HepG2 (cell line): Measurements from ENCODE around the gene CREG2. TPM values are rescaled to one million over a fixed set of nuclear protein-coding genes. Genes with fewer than 3 reads are reported as not detected.

ENCODE experiments used
- CCDC6 ChIP-seq: sonication (generic); formaldehyde crosslinking; IDR thresholded peaks from 2 replicates; pipeline ENCODE4 v1.8.1; 2022; ENCODE audit warnings: mild to moderate bottlenecking, missing genetic modification reagents, moderate library complexity
- CENPBD1 ChIP-seq: sonication (generic); formaldehyde crosslinking; IDR thresholded peaks from 2 replicates; pipeline ENCODE4 v1.8.0; 2022; ENCODE audit warnings: missing genetic modification reagents, low read depth, mild to moderate bottlenecking, borderline replicate concordance
- DMTF1 ChIP-seq: sonication (generic); formaldehyde crosslinking; IDR thresholded peaks from 2 replicates; pipeline ENCODE4 v1.4.0; 2020; ENCODE audit warnings: mild to moderate bottlenecking, missing genetic modification reagents
- FOXK1 ChIP-seq: sonication (generic); formaldehyde crosslinking; IDR thresholded peaks from 2 replicates; pipeline ENCODE4 v1.4.0; 2020; ENCODE audit warnings: low read depth, missing genetic modification reagents, borderline replicate concordance
- GPBP1L1 ChIP-seq: sonication (generic); formaldehyde crosslinking; IDR thresholded peaks from 2 replicates; pipeline ENCODE4 v1.5.0; 2020; ENCODE audit warnings: mild to moderate bottlenecking, missing genetic modification reagents
- HBP1 ChIP-seq: IDR thresholded peaks from 2 replicates; pipeline ENCODE4 v1.6.1; 2016; ENCODE audit warnings: low read depth, control low read depth
- SMARCC2 ChIP-seq: fragments of 450-650 bp; IDR thresholded peaks from 2 replicates; pipeline ENCODE4 v1.6.1; 2017; ENCODE audit warnings: antibody characterized with exemption, mild to moderate bottlenecking
- TP53 ChIP-seq: sonication (generic); formaldehyde crosslinking; conservative IDR thresholded peaks from 2 replicates; pipeline ENCODE4 v1.4.0; 2020; ENCODE audit warnings: missing genetic modification reagents
- ZBTB10 ChIP-seq: sonication (generic); formaldehyde crosslinking; IDR thresholded peaks from 2 replicates; pipeline ENCODE4 v1.4.0; 2020; ENCODE audit warnings: missing genetic modification reagents, borderline replicate concordance
- ZBTB43 ChIP-seq: sonication (generic); formaldehyde crosslinking; conservative IDR thresholded peaks from 2 replicates; pipeline ENCODE4 v1.4.0; 2020; ENCODE audit warnings: missing genetic modification reagents
- ZFP36L2 ChIP-seq: sonication (generic); formaldehyde crosslinking; IDR thresholded peaks from 2 replicates; pipeline ENCODE4 v1.4.0; 2020; ENCODE audit warnings: missing genetic modification reagents
- ZFP37 ChIP-seq: sonication (generic); formaldehyde crosslinking; IDR thresholded peaks from 2 replicates; pipeline ENCODE4 v1.4.0; 2020; ENCODE audit warnings: missing genetic modification reagents, borderline replicate concordance
- ZMYM4 ChIP-seq: sonication (generic); formaldehyde crosslinking; IDR thresholded peaks from 2 replicates; pipeline ENCODE4 v1.8.1; 2023; ENCODE audit warnings: mild to moderate bottlenecking, missing genetic modification reagents
- ZNF160 ChIP-seq: sonication (generic); formaldehyde crosslinking; IDR thresholded peaks from 2 replicates; pipeline ENCODE4 v1.8.0; 2022; ENCODE audit warnings: mild to moderate bottlenecking, inconsistent platforms, missing genetic modification reagents
- ZNF205 ChIP-seq: IDR thresholded peaks from 2 replicates; pipeline ENCODE4 v1.6.1; 2018; ENCODE audit warnings: missing biosample characterization, missing genetic modification reagents
- ZNF367 ChIP-seq: sonication (generic); formaldehyde crosslinking; IDR thresholded peaks from 2 replicates; pipeline ENCODE4 v1.4.0; 2020; ENCODE audit warnings: missing genetic modification reagents, borderline replicate concordance
- ZNF800 ChIP-seq: sonication (generic); formaldehyde crosslinking; IDR thresholded peaks from 2 replicates; pipeline ENCODE4 v1.4.0; 2020; ENCODE audit warnings: missing genetic modification reagents
- polyA plus RNA-seq, 8 experiments: library from polyadenylated mRNA; depleted of rRNA in 3 of 8; stranded (reverse) in 7 of 8; unstranded in 1 of 8; fragments of >200 nt; fragmentation: Illumina TruSeq in 4 of 8; extraction: Trizol in 4 of 8; gene quantifications; 2 replicates each; pipeline versions ENCODE4 v1.2.1 to v1.2.3, GENCODE V29; 2011 to 2016; ENCODE audit warnings: low read depth in 4 of 8, missing spikeins in 1 of 8, mixed read lengths in 1 of 8; ENCODE audit not compliant: insufficient read depth in 1 of 8
- total RNA-seq, 5 experiments: library from RNA; depleted of rRNA; stranded (reverse); fragments of >200 nt; fragmentation: Illumina TruSeq; extraction: Trizol; gene quantifications; 2 replicates each; pipeline ENCODE4 v1.2.3, GENCODE V29; 2016; ENCODE audit warnings: low read depth in 1 of 5

The CREG2 gene
- total and polyA plus RNA-seq, 2 of the 13 experiments (the other 11 are each of a cell fraction or from before 2014, with no cell fraction given): 0.18 to 0.26 TPM

- no peak for TF ChIP-seq ZFP36L2
- no peak for TF ChIP-seq ZNF160 (CRISPR knock-in tag)
- no peak for TF ChIP-seq CCDC6
- TF ChIP-seq GPBP1L1: no peak
- TF ChIP-seq TP53: no peak
- no peak for TF ChIP-seq ZNF800 (CRISPR knock-in tag)
- no peak for TF ChIP-seq CENPBD1 (CRISPR knock-in tag)
- no peak for TF ChIP-seq DMTF1 (CRISPR knock-in tag)
- TF ChIP-seq ZNF367 (CRISPR knock-in tag): no peak
- no peak for TF ChIP-seq ZFP37 (CRISPR knock-in tag)
- no peak for TF ChIP-seq ZNF205 (CRISPR knock-in tag)
- TF ChIP-seq SMARCC2: no peak
- 0 out of 2 replicates have a peak, but pooled peaks have one; percentile 48 for TF ChIP-seq FOXK1 (CRISPR knock-in tag)
- TF ChIP-seq ZMYM4 (CRISPR knock-in tag): peak; percentile 23; the same call in 1 of the 2 replicates
- TF ChIP-seq ZBTB43 (CRISPR knock-in tag): 0 out of 2 replicates have a peak, but pooled peaks have one; percentile 38
- no peak for TF ChIP-seq HBP1 (CRISPR knock-in tag)
- no peak for TF ChIP-seq ZBTB10 (CRISPR knock-in tag)
Measured at GRCh38 chr2:101341901-101342624, 45.2 kb downstream of the CREG2 start (continued).
